K562 (cell line): ENCODE measurements around the gene SH3PXD2B. TPM values are rescaled to one million over a fixed set of nuclear protein-coding genes. Genes with fewer than 3 reads are reported as not detected.

Source experiments
- ATAC-seq: fragments of 200-7000 bp; cut with Tn5 transposase; 3 replicates; pipeline ENCODE4 v1.9.1; 2020; ENCODE audit warnings: moderate library complexity
- BruUV-seq: library from RNA; stranded (reverse); fragments of 400-500 nt; replicated peaks from 2 replicates; lab custom pipeline; 2021; lab: Mats Ljungman, UMichigan
- CTCF ChIA-PET: fragments of 300-600 bp; formaldehyde crosslinking; extraction: SDS; loops from one replicate; lab custom pipeline; 2021; ENCODE audit warnings: low intra/inter-chr PET ratio; lab: Yijun Ruan, JAX
- POLR2A ChIA-PET: fragments of 300-600, 350-650 bp; sonication (Branson Sonifier 250); formaldehyde crosslinking; extraction: SDS; loops from one replicate; lab custom pipeline; 2021; ENCODE audit warnings: antibody characterized with exemption, inconsistent platforms; lab: Yijun Ruan, JAX
- DNase-seq, 4 experiments: peaks; one replicate each; pipeline versions ENCODE4 v3.0.0 to v3.0.0-alpha.2; 2011 to 2018; ENCODE audit warnings: low spot score in 3 of 4, mixed read lengths in 3 of 4; ENCODE audit errors: extremely low read depth in 1 of 4
- FAIRE-seq: peaks from 2 replicates; lab custom pipeline; 2011; peaks lifted over from hg19 to GRCh38; lab: Jason Lieb, UNC
- H2AFZ ChIP-seq: 2 replicates; pipeline ENCODE4 v1.6.0; 2011; ENCODE audit warnings: low read depth, low read length, control low read depth, inconsistent platforms
- H3K27ac ChIP-seq: fragments of 200-600 bp; 3 replicates; pipeline ENCODE4 v1.8.0; 2011; ENCODE audit warnings: low read depth, mild to moderate bottlenecking, control low read depth, inconsistent platforms, low read length, moderate library complexity, mixed read lengths; ENCODE audit errors: extremely low read depth
- H3K27me3 ChIP-seq, 2 experiments: fragments of 300-600 bp in 1 of 2; 2 replicates in 1 of 2; 3 replicates in 1 of 2; pipeline versions ENCODE4 v1.6.0 to v1.8.0; 2011; ENCODE audit warnings: inconsistent platforms in 2 of 2, low read length in 2 of 2, mild to moderate bottlenecking in 1 of 2, mixed read lengths in 1 of 2, moderate library complexity in 1 of 2; ENCODE audit not compliant: control insufficient read depth in 2 of 2, insufficient read depth in 2 of 2
- H3K36me3 ChIP-seq: fragments of 300-600 bp; 3 replicates; pipeline ENCODE4 v1.8.0; 2011; ENCODE audit warnings: mild to moderate bottlenecking, low read length, inconsistent platforms; ENCODE audit not compliant: control insufficient read depth, insufficient read depth
- H3K4me1 ChIP-seq, 2 experiments: fragments of 200-600 bp in 1 of 2; replicated peaks in 1 of 2; 2 replicates in 1 of 2; 3 replicates in 1 of 2; pipeline versions ENCODE4 v1.5.1 to v1.8.0; 2011; ENCODE audit warnings: inconsistent platforms in 2 of 2, low read length in 2 of 2, mild to moderate bottlenecking in 1 of 2, mixed read lengths in 1 of 2, moderate library complexity in 1 of 2; ENCODE audit not compliant: control insufficient read depth in 2 of 2, insufficient read depth in 2 of 2
- H3K4me2 ChIP-seq: 2 replicates; pipeline ENCODE4 v1.6.1; 2011; ENCODE audit warnings: low read length, control low read depth, inconsistent platforms, mixed read lengths; ENCODE audit not compliant: insufficient read depth
- H3K4me3 ChIP-seq: fragments of 200-600 bp; sonication (generic), shearing (Covaris generic); 2 replicates; pipeline ENCODE4 v1.5.1; 2016; ENCODE audit warnings: control low read depth, inconsistent platforms
- H3K79me2 ChIP-seq: fragments of 200-600 bp; 3 replicates; pipeline ENCODE4 v1.8.0; 2011; ENCODE audit warnings: low read length, inconsistent platforms; ENCODE audit not compliant: control insufficient read depth, insufficient read depth
- H3K9ac ChIP-seq, 2 experiments: 2 replicates each; pipeline versions ENCODE4 v1.6.0 to v1.6.1; 2011; ENCODE audit warnings: low read depth in 2 of 2, low read length in 2 of 2, control low read depth in 1 of 2, inconsistent platforms in 1 of 2, mild to moderate bottlenecking in 1 of 2, mixed read lengths in 1 of 2; ENCODE audit not compliant: insufficient read depth in 1 of 2
- H3K9me1 ChIP-seq: one replicate; pipeline ENCODE4 v1.6.0; 2011; ENCODE audit warnings: inconsistent platforms, mild to moderate bottlenecking, low read length, moderate library complexity; ENCODE audit not compliant: control insufficient read depth, insufficient read depth
- H3K9me3 ChIP-seq: replicated peaks from 2 replicates; pipeline ENCODE4 v1.5.1; 2011; ENCODE audit warnings: low read depth, low read length, inconsistent platforms; ENCODE audit not compliant: control insufficient read depth, insufficient read depth
- H4K20me1 ChIP-seq: replicated peaks from 2 replicates; pipeline ENCODE4 v1.6.1; 2011; ENCODE audit warnings: low read length, inconsistent platforms, mixed read lengths; ENCODE audit not compliant: control insufficient read depth, insufficient read depth
- FOXA3 ChIP-seq, 2 experiments: fragments of 450-650 bp in 1 of 2; sonication (generic) in 1 of 2; formaldehyde crosslinking; IDR thresholded peaks in 1 of 2; conservative IDR thresholded peaks in 1 of 2; 2 replicates each; pipeline versions ENCODE4 v1.4.0 to v1.8.0; 2020 to 2022; ENCODE audit warnings: mild to moderate bottlenecking in 2 of 2, missing genetic modification reagents in 1 of 2
- MBD2 ChIP-seq: sonication (generic); IDR thresholded peaks from 2 replicates; pipeline ENCODE4 v1.6.1; 2016; ENCODE audit warnings: low read depth, borderline replicate concordance
- RBM25 ChIP-seq: fragments of 200-400 bp; formaldehyde crosslinking; IDR thresholded peaks from 2 replicates; pipeline ENCODE4 v1.6.1; 2018; ENCODE audit warnings: low read length, low read depth, moderate library complexity; ENCODE audit not compliant: severe bottlenecking
- SMAD2 ChIP-seq: fragments of 150-350 bp; IDR thresholded peaks from 2 replicates; pipeline ENCODE4 v1.6.1; 2014; ENCODE audit warnings: low read depth, mild to moderate bottlenecking, low read length
- TAF9B ChIP-seq: fragments of 450-650 bp; IDR thresholded peaks from 2 replicates; pipeline ENCODE4 v1.6.1; 2018; ENCODE audit warnings: mild to moderate bottlenecking; ENCODE audit not compliant: partially characterized antibody
- ZBTB8A ChIP-seq: fragments of 450-650 bp; IDR thresholded peaks from 2 replicates; pipeline ENCODE4 v1.6.1; 2018; ENCODE audit warnings: mild to moderate bottlenecking, moderate library complexity; ENCODE audit not compliant: partially characterized antibody
- ZNF583 ChIP-seq: fragments of 250-450 bp; sonication (Bioruptor Pico); IDR thresholded peaks from 2 replicates; pipeline ENCODE4 v1.4.0; 2020
- ZNF644 ChIP-seq: fragments of 200-800 bp; sonication (Bioruptor generic); IDR thresholded peaks from 2 replicates; pipeline ENCODE4 v1.6.1; 2016; ENCODE audit warnings: low read depth, missing genetic modification characterization, missing compliant biosample characterization
- ZNF764 ChIP-seq: fragments of 250-450 bp; sonication (Bioruptor Pico); IDR thresholded peaks from 2 replicates; pipeline ENCODE4 v1.4.0; 2020; ENCODE audit warnings: low read depth, mild to moderate bottlenecking, moderate library complexity
- WGBS: fragments of 100-300 bp; shearing (Covaris generic); methylation state at CpG from one replicate; pipeline ENCODE4 v1.1.6; 2016; ENCODE audit warnings: low coverage, mixed read lengths; ENCODE audit not compliant: insufficient coverage; ENCODE audit errors: missing lambda C conversion rate; 5-methylcytosine and 5-hydroxymethylcytosine counted together
- in situ Hi-C: fragments of 300-500 bp; cut with MboI; formaldehyde crosslinking; loops from 4 replicates; pipeline ENCODE4 v1.15.0; 2018; ENCODE audit warnings: inconsistent platforms, mixed read lengths
- intact Hi-C: fragments of 100-400 bp; cut with micrococcal nuclease; formaldehyde crosslinking; loops from 2 replicates; pipeline ENCODE4 v1.14.2; 2022
- polyA plus RNA-seq, 8 experiments: library from polyadenylated mRNA; depleted of rRNA in 4 of 8; stranded (reverse) in 5 of 8; unstranded in 3 of 8; fragments of >200 nt; fragmentation: Nextera tagmentation in 2 of 8; fragmentation: Illumina TruSeq in 1 of 8; extraction: Ambion mirVana in 2 of 8; extraction: Trizol in 1 of 8; gene quantifications; 2 replicates each; pipeline versions ENCODE4 v1.2.1 to v1.2.3, GENCODE V29; 2011 to 2014; ENCODE audit warnings: inconsistent platforms in 1 of 8, missing spikeins in 1 of 8
- total RNA-seq, 7 experiments: library from RNA; depleted of rRNA in 6 of 7; stranded (reverse); fragments of >200 nt in 6 of 7; fragmentation: Illumina TruSeq in 2 of 7; extraction: Trizol in 2 of 7; gene quantifications; 2 replicates each; pipeline versions ENCODE4 v1.2.1 to v1.2.3, GENCODE V29; 2011 to 2021; ENCODE audit warnings: low replicate concordance in 1 of 7
- TF ChIP-seq, protein P1 (sequence below): fragments of 200-800 bp; sonication (Bioruptor generic); IDR thresholded peaks from 2 replicates; pipeline ENCODE4 v1.6.1; 2017; ENCODE audit warnings: missing genetic modification characterization, missing compliant biosample characterization
- TF ChIP-seq, protein P2 (sequence below): fragments of 450-650 bp; formaldehyde crosslinking; IDR thresholded peaks from 2 replicates; pipeline ENCODE4 v1.4.0; 2020; ENCODE audit warnings: mild to moderate bottlenecking, moderate library complexity

Gene SH3PXD2B
- total and polyA plus RNA-seq, 9 of the 15 experiments (the other 6 are each of a cell fraction or from before 2014, with no cell fraction given), result 0.04 to 0.66 (median 0.19) TPM

DNA sequence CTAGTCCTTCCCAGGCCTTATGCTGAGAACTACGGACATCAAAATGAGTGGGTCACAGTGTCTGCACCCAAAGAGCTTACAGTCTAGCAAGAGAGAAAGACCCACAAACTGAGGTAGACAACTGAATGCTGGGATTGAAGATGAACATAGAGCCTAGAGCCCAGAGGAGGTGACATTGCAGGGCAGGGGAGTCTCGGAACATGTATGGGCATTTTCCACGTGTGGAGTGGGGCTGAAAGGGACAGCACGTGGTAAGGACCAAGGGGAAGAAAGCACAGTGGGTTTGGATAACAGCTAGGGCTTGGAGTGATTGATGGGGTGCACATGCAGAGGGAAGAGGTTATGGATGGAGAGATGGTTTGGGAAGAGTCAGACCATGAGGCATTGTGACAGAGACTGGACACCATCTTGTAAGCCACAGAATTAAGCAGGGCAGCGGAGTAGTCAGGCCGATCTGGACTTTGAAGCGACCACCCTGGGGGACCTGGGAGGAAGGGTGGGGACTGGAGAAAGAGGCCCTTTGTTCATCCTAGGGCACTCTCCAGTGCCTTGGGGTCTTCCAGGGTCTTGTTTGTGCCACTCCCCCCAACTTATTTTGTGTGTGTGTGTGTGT, 47.5 kb upstream of the SH3PXD2B start (continued):
- TF ChIP-seq ZBTB8A (no peak), ZNF644 (tag) (no peak)
- TF ChIP-seq, protein P1, sequence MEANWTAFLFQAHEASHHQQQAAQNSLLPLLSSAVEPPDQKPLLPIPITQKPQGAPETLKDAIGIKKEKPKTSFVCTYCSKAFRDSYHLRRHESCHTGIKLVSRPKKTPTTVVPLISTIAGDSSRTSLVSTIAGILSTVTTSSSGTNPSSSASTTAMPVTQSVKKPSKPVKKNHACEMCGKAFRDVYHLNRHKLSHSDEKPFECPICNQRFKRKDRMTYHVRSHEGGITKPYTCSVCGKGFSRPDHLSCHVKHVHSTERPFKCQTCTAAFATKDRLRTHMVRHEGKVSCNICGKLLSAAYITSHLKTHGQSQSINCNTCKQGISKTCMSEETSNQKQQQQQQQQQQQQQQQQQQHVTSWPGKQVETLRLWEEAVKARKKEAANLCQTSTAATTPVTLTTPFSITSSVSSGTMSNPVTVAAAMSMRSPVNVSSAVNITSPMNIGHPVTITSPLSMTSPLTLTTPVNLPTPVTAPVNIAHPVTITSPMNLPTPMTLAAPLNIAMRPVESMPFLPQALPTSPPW (CRISPR knock-in tag), result no peak
- TF ChIP-seq, protein P2, sequence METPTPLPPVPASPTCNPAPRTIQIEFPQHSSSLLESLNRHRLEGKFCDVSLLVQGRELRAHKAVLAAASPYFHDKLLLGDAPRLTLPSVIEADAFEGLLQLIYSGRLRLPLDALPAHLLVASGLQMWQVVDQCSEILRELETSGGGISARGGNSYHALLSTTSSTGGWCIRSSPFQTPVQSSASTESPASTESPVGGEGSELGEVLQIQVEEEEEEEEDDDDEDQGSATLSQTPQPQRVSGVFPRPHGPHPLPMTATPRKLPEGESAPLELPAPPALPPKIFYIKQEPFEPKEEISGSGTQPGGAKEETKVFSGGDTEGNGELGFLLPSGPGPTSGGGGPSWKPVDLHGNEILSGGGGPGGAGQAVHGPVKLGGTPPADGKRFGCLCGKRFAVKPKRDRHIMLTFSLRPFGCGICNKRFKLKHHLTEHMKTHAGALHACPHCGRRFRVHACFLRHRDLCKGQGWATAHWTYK (CRISPR knock-in tag), result no peak

DNA sequence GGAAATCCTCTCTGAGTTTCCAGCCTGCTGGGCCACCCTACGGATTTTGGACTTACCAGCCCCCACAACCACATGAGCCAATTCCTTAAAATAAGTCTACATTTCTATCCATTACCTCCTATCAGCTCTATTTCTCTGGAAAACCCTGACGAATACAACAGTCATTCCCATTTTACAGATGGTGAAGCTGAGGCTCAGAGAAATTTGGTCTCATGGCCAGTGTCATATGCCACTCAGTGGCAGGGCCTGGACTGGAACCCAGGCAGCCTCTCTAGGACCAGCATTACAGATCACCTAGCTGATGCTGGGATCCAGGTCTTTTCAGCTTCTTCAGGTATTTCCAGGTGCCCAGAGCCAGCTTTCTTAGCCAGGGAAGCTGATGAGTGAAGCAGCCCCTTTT, 45.0 kb upstream of the SH3PXD2B start:
- H3K27me3 ChIP-seq, result peaks cover 18 to 61% of the 10 kb centered on the region in 2 experiments
- ATAC-seq, result no peak
- no peaks in the 10 kb centered on the region for H3K79me2 ChIP-seq
- H3K4me1 ChIP-seq, result no peaks in the 10 kb centered on the region; a peak in 1 of 5 replicates
- intact Hi-C loops (no loop called here), in situ Hi-C loops (no loop called here)
- H3K4me2 ChIP-seq, result no peak overlapping the region
- H4K20me1 ChIP-seq, result no peaks in the 10 kb centered on the region
- DNase-seq, result no peak
- FAIRE-seq, result no peak
- TF ChIP-seq TAF9B (no peak), RBM25 (peak; percentile 55), SMAD2 (no peak), MBD2 (no peak), ZNF583 (no peak), ZNF764 (CRISPR knock-in tag) (no peak), FOXA3 (CRISPR knock-in tag; conservative IDR thresholded peaks at IDR 0.05 in 1 of 2, IDR thresholded peaks at IDR 0.05 in 1 of 2) (no peak)
- no peak overlapping the region for H2AFZ ChIP-seq
- 3% methylated on average over 2 of the region's 2 CpGs for WGBS
- ChIA-PET CTCF (no interaction called here), POLR2A (interaction anchor here (0.7 to 1.2 kb wide), 2 partner anchors 9 to 89 kb away, joined by 4 to 7 read pairs; no protein-coding TSS in a partner anchor)
- BruUV-seq, result no TSS peak
- no peak overlapping the region for H3K4me3 ChIP-seq
- H3K36me3 ChIP-seq, result no peaks in the 10 kb centered on the region
- no peak overlapping the region for H3K9ac ChIP-seq
- no peaks in the 10 kb centered on the region for H3K9me3 ChIP-seq
- H3K27ac ChIP-seq, result no peak overlapping the region
- no peaks in the 10 kb centered on the region for H3K9me1 ChIP-seq
